Fibroblast of lung (primary cell): Measurements from ENCODE around the gene SLC23A2.

Source experiments
- CTCF ChIP-seq, 2 donors: IDR thresholded peaks in 1 of 2; conservative IDR thresholded peaks in 1 of 2; 1 replicate in 1 of 2; 2 replicates in 1 of 2; pipeline ENCODE4 v1.5.1; 2011 to 2012; ENCODE audit warnings: low read length in 2 of 2, control low read depth in 1 of 2, inconsistent platforms in 1 of 2, low read depth in 1 of 2, mild to moderate bottlenecking in 1 of 2
- EZH2 ChIP-seq: IDR thresholded peaks from 2 replicates; pipeline ENCODE4 v1.5.1; 2012; ENCODE audit warnings: low read length, control low read depth, mild to moderate bottlenecking; ENCODE audit errors: missing control alignments

GRCh38 chr20:4883051-4883450 is 118.3 kb downstream of the SLC23A2 start:
- no peak for TF ChIP-seq CTCF (conservative IDR thresholded peaks at IDR 0.05 in 1 of 2, IDR thresholded peaks at IDR 0.05 in 1 of 2; ENCODE audit: low read depth in 1 of 2, low read length in 2 of 2)
- no peak for TF ChIP-seq EZH2
